ENCODE measurements around the gene CCDC187.

- TF ChIP-seq CTCF (conservative IDR thresholded peaks at IDR 0.05): no peak
- TF ChIP-seq EZH2 (IDR thresholded peaks at IDR 0.05; ENCODE audit: low read depth): no peak
Measured at GRCh38 chr9:136233411-136233810, 70.5 kb downstream of the CCDC187 start.
